HG03378 (cell line): ENCODE results near the gene TOPAZ1.

Experiments used
- ATAC-seq: cut with Tn5 transposase; IDR thresholded peaks from one replicate; pipeline ENCODE4 v1.9.1; 2021; ENCODE audit warnings: mild to moderate bottlenecking, moderate library complexity; ENCODE audit not compliant: unreplicated experiment

The TOPAZ1 gene

DNA sequence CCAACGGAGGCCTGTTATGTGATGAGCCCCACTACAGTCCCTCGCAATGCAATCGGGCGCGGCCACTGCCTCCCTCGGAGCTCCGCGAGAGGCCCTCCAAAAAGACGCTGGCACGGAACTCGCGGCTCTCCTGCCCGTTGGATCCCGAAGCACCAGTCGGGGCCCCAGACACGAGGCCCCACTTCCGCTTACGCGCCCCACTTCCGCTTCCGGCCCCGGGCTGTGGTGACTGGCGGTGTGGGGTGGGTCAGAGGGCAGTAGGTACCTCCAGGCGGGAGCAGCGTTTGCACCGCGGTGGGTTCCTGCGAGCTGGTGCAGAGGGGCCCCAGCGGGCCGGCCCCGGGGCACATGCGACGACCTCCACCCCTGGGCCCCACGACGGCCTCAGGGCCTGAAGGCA is at the start of gene TOPAZ1:
TSS of gene TOPAZ1 (plus strand) at position 181 of the 400 bp plus-strand sequence. CDS start at position 349, 168 bp downstream.
- ATAC-seq = no peak

DNA sequence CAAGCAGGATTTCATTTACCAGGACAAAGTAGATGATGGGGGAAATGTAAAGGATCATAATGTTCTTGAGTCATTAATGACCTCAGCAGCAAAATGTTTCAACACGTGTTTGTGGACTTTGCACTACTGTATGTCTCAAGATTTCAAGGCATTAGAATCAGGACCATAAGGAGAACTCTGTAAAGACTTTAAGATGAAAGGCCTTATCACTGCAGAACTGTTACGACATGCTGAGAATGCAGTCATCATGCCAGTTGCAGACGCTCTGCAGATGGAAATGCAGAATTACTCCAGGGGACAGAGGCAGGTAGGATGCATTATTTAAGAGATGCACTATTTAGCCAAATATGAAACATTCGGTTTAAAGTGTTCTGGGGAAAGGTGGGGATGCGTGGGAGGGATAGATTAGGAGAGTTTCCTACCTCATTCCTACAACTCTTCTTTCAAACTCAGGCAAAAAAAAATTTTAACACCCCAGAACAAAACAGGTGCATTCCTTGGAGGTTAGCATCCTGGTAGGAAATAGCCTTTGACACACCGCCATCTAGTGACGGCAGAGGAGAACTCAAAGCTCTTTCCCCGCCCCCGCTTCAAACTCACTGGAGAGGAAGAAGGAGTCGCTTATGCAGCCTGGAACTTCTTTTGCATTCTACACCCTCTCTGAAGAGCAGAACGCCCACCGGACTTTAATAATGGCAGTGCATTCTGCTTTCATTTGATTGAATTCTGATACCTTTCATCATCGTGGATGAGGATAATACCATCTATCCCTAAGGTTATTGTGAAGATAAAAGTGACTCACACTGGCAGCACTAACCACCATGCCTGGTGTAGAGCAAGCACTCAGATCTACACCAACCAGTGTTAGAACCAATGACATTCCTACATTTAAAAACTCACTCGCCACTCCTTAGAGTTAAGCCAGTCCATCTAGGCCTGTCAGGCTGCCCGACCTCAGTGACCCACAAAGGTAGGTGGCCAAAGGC is 43.1 kb upstream of the TOPAZ1 start:
- ATAC-seq = no peak

DNA sequence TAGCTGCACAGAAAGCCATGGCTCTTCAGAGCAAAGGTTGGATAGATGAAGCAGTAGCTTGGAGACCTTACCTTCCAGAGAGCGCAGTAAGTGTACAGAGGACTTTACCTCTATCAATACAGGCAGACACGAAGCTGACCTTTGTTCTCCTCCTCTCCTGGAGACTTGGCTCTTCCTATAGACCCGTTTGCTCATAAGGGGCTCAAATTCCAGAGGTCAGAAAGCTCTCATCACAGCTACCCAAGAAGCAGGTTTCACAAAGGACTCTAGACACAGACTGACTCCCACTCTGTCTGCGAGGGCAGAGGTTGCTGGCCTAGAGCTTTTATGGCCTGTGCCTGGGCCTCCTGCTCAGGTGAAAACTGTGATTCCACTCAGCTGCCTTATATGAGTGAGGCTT is 35.4 kb upstream of the TOPAZ1 start:
- ATAC-seq = no peak

- no peak for ATAC-seq
Measured at GRCh38 chr3:44206862-44207652, 34.6 kb upstream of the TOPAZ1 start.

GRCh38 chr3:44208086-44208485 is 33.6 kb upstream of the TOPAZ1 start:
- ATAC-seq = no peak

DNA sequence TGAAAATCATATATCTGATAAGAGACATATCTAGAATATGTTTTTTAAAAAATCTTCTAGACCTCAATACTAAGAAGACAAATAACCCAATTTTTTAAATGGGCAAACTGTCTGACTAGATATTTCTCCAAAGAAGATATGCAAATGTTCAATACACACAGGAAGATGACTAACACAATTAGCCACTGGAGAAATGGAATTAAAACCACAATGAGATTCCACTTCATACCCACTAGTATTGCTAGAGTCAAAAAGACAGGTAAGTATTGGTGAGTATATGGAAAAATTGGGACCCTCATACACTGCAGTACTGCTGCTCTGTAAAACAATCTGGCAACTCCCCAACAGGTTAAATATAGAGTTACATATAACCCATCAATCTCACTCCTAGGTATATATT is 33.1 kb upstream of the TOPAZ1 start:
- ATAC-seq = no peak

GRCh38 chr3:44210967-44211366 is 30.7 kb upstream of the TOPAZ1 start:
- no peak for ATAC-seq

GRCh38 chr3:44222337-44222736 is 19.3 kb upstream of the TOPAZ1 start:
- ATAC-seq = no peak

GRCh38 chr3:44223299-44223698 is 18.4 kb upstream of the TOPAZ1 start:
- no peak for ATAC-seq

- no peak for ATAC-seq
Measured at GRCh38 chr3:44224131-44224530, 17.6 kb upstream of the TOPAZ1 start.

DNA sequence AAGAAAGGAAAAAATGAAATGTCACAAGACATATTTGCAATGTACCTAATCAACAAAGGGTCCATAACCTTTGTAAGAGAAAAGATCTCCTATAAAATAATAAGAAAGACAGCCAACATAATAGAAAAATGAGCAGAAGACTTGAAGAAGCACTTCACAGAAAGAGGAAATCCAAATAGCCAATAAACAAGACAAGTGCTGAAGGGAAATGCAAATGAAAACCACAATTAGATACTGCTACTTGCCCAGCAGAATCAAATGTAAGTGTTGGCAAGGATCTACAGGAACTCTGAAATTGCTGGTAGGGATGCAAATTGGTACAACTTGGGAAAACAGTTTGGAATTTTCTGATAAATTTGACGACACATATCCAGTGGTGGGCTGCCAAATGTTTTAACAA is 15.1 kb upstream of the TOPAZ1 start:
- ATAC-seq = no peak

DNA sequence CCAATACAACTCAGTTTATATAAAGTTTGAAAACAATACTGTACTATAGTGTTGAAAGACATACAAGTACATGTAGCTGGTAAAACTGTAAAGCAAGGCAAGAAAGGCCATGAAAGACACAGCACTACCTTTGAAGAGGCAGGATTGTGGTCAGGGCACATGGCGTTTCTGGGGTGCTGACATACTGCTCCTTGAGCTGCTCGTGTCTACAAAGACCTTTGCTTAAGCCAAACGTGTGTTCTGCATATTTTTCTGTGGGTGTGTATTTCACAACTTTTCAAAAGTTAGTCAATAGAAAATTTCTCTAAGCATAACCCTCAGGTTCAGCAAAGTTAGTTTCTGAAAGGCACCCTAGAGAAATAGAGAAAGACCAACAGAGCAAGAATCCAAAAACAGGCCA is 14.1 kb upstream of the TOPAZ1 start:
- ATAC-seq = no peak

- ATAC-seq = no peak
Measured at GRCh38 chr3:44228900-44229299, 12.8 kb upstream of the TOPAZ1 start.

GRCh38 chr3:44232407-44232806 is 9.3 kb upstream of the TOPAZ1 start:
- no peak for ATAC-seq

- ATAC-seq = no peak
Measured at GRCh38 chr3:44234648-44235268, 6.9 kb upstream of the TOPAZ1 start.

DNA sequence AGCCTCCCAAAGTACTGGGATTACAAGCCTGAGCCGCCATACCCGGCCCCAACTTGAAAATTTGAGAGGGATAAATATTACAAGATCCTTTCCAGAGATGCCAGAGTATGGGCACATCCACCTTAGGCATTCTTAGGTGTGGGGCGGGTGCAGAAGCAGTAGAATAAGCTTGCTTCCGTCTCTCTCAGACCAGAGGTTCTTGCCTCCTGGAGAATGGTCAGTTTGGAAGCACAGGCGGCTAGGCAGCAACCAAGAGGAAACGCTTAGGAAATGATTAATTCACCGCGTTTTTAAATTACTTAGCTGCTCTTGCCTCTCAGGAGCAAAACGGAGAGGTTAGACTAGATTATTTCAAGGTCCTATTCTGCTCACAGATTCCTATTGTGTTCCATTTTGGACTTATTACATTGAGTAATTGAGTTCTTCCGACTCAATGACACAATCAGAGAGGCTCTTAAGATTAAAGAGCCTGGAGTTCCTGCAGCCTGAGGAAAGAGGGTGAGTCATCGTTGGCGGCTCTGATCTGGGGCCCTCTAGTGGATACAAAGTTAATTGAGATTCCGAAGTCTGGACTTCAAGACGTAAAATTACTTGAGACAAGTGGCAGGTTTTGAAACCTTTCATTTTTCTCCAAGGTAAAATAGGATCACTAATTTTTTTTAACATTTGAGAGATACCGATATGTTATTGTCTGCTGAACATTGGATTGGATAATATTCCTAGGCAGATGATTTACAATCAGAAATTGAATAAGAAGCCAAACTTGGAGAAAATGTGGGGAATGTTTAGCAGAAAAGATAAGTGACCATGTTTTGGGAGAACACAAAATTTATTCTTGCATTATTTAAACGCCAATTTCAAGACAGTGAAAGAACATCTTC is 5.8 kb upstream of the TOPAZ1 start:
- ATAC-seq = peak; percentile 63

- no peak for ATAC-seq
Measured at GRCh38 chr3:44236485-44236908, 5.2 kb upstream of the TOPAZ1 start.

- ATAC-seq = no peak
Measured at GRCh38 chr3:44237161-44237560, 4.5 kb upstream of the TOPAZ1 start.

DNA sequence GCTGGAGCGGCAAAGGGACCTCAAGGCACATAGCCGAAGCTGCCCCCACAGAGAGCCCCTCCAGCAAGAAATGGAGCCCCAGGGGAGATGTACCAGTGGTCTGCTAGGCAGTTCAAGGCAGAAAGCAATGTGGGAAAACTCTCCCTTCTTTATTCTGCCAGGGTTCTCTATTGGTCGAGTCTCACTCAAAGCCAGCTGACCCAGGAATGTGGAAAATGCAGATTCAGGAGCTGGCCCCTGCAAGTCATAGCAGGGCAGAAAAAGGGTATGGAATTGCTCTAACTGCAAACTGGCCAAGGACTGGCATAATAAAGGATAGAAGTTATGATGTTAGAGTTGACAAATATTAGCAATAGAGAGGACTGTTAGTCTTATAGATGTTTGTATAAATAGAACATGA is 4.0 kb upstream of the TOPAZ1 start:
- no peak for ATAC-seq

DNA sequence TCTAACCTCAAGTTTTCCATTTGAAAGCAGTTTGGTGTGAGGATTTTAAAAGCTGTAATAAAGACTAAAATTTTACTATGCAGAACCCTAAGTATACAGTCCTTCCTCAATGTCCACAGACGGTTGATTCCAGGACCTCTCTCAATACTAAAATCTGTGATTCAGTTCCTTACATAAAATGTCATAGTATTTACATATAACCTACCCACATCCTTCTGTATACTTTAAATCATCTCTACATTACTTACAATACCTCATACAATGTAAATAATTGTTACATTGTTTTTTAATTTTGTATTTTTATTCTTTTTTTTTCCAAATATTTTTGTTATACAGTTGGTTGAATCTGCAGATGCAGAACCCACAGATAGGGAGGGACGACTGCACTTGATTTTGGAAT is 2.8 kb upstream of the TOPAZ1 start:
- ATAC-seq = no peak
